SK-N-SH (cell line): Measurements from ENCODE around the gene S100A13.

ENCODE experiments used
- CTCF ChIP-seq: fragments of 200-600 bp; sonication (generic); IDR thresholded peaks from 2 replicates; pipeline ENCODE4 v1.6.1; 2017; ENCODE audit warnings: antibody characterized with exemption, mild to moderate bottlenecking, moderate library complexity
- EP300 ChIP-seq, 2 experiments: IDR thresholded peaks; 2 replicates each; pipeline versions ENCODE4 v1.4.0 to v1.6.1; 2012; ENCODE audit warnings: borderline replicate concordance in 1 of 2, low read depth in 1 of 2, low read length in 1 of 2
- FOXJ3 ChIP-seq: sonication (generic); formaldehyde crosslinking; IDR thresholded peaks from 2 replicates; pipeline ENCODE4 v1.5.1; 2020; ENCODE audit warnings: mild to moderate bottlenecking, missing genetic modification reagents
- FOXM1 ChIP-seq: IDR thresholded peaks from 2 replicates; pipeline ENCODE4 v1.4.0; 2012; ENCODE audit warnings: low read depth, mild to moderate bottlenecking
- GABPA ChIP-seq: IDR thresholded peaks from 2 replicates; pipeline ENCODE4 v1.4.0; 2012; ENCODE audit warnings: low read depth, mild to moderate bottlenecking
- MAX ChIP-seq: IDR thresholded peaks from 2 replicates; pipeline ENCODE4 v1.4.0; 2012; ENCODE audit warnings: low read depth
- POLR2AphosphoS5 ChIP-seq: IDR thresholded peaks from 2 replicates; pipeline ENCODE4 v1.6.1; 2012; ENCODE audit warnings: low read depth, low read length
- RAD21 ChIP-seq: IDR thresholded peaks from 2 replicates; pipeline ENCODE4 v1.6.1; 2012; ENCODE audit warnings: mild to moderate bottlenecking, low read length
- RCOR1 ChIP-seq: fragments of 150-350 bp; IDR thresholded peaks from 2 replicates; pipeline ENCODE4 v1.6.1; 2017; ENCODE audit warnings: antibody characterized with exemption, low read length
- ZBTB33 ChIP-seq: IDR thresholded peaks from 2 replicates; pipeline ENCODE4 v1.4.0; 2012; ENCODE audit warnings: low read depth, borderline replicate concordance

GRCh38 chr1:153663211-153663610 is 35.9 kb upstream of the S100A13 start:
- TF ChIP-seq EP300 (IDR thresholded peaks at IDR 0.05; ENCODE audit: borderline replicate concordance in 1 of 2, low read depth in 1 of 2, low read length in 1 of 2) (no peak), RCOR1 (no peak), MAX (no peak), CTCF (no peak), RAD21 (no peak), POLR2AphosphoS5 (no peak), FOXM1 (no peak), FOXJ3 (no peak), GABPA (no peak), ZBTB33 (no peak)
